Loucy (cell line): ENCODE measurements around the gene MAML2.

Experiments
- EZH2phosphoT487 ChIP-seq: fragments of 200-600 bp; IDR thresholded peaks from 2 replicates; pipeline ENCODE4 v1.6.1; 2018; ENCODE audit warnings: antibody characterized with exemption, mild to moderate bottlenecking, moderate library complexity, borderline replicate concordance
- TF ChIP-seq, protein P1 (sequence below): fragments of 200-600 bp; sonication (generic); conservative IDR thresholded peaks from 2 replicates; pipeline ENCODE4 v1.5.1; 2014; ENCODE audit warnings: mild to moderate bottlenecking, antibody characterized with exemption, low read length

DNA sequence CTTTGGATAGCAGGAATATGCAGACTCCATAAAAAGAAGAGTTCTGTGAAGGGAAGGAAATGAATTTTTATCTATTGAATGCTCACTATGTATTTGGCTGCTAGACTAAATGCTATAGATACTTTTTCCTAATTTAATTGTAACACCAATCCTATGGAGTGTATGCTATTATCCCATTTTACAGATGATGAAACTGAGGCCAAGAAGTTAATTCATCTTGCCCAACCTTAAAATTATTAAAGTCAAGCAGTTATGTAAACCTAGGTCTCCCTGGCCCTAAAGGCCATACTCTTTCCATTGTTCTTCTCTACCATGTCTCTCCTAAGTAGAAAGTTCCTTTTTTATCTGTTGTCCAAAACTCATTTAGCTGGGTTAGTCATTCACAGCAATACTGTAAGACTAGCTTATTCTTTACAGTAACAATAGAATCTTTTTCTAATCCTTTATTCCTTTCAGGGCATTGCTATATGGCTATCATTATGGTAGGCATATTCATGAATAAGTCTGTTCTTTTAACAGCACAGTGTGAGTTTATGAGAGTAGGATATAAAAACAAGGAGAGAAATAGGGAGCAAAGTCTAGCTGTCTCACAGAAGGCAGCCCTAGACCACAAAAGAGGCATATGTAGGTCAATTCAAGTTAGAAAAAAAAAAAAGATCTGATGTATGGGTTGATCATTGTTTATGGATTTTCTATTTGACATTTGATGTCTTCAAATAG, 50.5 kb downstream of the MAML2 start:
- TF ChIP-seq, protein P1, sequence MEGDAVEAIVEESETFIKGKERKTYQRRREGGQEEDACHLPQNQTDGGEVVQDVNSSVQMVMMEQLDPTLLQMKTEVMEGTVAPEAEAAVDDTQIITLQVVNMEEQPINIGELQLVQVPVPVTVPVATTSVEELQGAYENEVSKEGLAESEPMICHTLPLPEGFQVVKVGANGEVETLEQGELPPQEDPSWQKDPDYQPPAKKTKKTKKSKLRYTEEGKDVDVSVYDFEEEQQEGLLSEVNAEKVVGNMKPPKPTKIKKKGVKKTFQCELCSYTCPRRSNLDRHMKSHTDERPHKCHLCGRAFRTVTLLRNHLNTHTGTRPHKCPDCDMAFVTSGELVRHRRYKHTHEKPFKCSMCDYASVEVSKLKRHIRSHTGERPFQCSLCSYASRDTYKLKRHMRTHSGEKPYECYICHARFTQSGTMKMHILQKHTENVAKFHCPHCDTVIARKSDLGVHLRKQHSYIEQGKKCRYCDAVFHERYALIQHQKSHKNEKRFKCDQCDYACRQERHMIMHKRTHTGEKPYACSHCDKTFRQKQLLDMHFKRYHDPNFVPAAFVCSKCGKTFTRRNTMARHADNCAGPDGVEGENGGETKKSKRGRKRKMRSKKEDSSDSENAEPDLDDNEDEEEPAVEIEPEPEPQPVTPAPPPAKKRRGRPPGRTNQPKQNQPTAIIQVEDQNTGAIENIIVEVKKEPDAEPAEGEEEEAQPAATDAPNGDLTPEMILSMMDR = no peak
- TF ChIP-seq EZH2phosphoT487 = no peak
